ENCODE measurements around the gene MAN2B2. TPM values are rescaled to one million over a fixed set of nuclear protein-coding genes. Genes with fewer than 3 reads are reported as not detected.

Gene MAN2B2
- polyA plus RNA-seq, 1 donor (not counting 4 experiments of a cell fraction or from before 2014, with no cell fraction given) = 7.4 TPM

DNA sequence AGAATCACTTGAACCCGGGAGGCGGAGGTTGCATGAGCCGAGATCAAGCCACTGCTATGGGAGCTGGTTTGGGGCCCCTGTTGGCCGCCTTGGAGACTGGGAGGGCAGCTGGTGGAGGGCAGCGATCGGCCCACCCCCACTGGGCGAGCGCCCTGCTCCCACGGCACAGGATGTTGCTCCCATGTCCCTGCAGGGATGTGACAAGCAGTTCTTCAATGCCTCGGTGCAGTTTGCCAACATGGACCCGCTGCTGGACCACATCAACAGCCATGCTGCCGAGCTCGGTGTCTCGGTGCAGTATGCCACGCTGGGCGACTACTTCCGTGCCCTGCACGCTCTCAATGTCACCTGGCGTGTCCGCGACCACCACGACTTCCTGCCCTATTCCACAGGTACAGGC is 19.4 kb downstream of the MAN2B2 start:
- dilution Hi-C loops (cut with MboI; ENCODE audit: extremely low pct_ligation_motif_present, low sequenced_read_pairs) = no loop called here
- H3K27ac ChIP-seq (ENCODE audit: control insufficient read depth, insufficient read depth, low read length) = no peak overlapping the region
- no peaks in the 10 kb centered on the region for H3K9me3 ChIP-seq (ENCODE audit: control insufficient read depth, low read depth, low read length)
- no peaks in the 10 kb centered on the region for H3K27me3 ChIP-seq (ENCODE audit: control insufficient read depth, extremely low read depth, insufficient read depth, low read length)
- H2AFZ ChIP-seq (ENCODE audit: control insufficient read depth, low read length) = no peak overlapping the region
- no peak overlapping the region for H3K4me3 ChIP-seq (ENCODE audit: control insufficient read depth in 2 of 3, extremely low read depth in 1 of 3, insufficient read depth in 2 of 3, low read depth in 1 of 3, low read length in 3 of 3)
- H3K9ac ChIP-seq (ENCODE audit: control insufficient read depth, extremely low read depth, insufficient read depth, low read length) = no peak overlapping the region
- peaks cover 0 to 15% of the 10 kb centered on the region in 2 experiments for H3K36me3 ChIP-seq (ENCODE audit: control insufficient read depth in 2 of 2, extremely low read depth in 1 of 2, insufficient read depth in 2 of 2, low read length in 2 of 2)
- TF ChIP-seq, protein P1, sequence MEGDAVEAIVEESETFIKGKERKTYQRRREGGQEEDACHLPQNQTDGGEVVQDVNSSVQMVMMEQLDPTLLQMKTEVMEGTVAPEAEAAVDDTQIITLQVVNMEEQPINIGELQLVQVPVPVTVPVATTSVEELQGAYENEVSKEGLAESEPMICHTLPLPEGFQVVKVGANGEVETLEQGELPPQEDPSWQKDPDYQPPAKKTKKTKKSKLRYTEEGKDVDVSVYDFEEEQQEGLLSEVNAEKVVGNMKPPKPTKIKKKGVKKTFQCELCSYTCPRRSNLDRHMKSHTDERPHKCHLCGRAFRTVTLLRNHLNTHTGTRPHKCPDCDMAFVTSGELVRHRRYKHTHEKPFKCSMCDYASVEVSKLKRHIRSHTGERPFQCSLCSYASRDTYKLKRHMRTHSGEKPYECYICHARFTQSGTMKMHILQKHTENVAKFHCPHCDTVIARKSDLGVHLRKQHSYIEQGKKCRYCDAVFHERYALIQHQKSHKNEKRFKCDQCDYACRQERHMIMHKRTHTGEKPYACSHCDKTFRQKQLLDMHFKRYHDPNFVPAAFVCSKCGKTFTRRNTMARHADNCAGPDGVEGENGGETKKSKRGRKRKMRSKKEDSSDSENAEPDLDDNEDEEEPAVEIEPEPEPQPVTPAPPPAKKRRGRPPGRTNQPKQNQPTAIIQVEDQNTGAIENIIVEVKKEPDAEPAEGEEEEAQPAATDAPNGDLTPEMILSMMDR (optimal IDR thresholded peaks at IDR 0.05 in 1 of 3, IDR thresholded peaks at IDR 0.05 in 1 of 3, conservative IDR thresholded peaks at IDR 0.05 in 1 of 3; ENCODE audit: extremely low read depth in 1 of 3, insufficient read depth in 2 of 3, low read length in 3 of 3) = no peak
- TF ChIP-seq EZH2 (IDR thresholded peaks at IDR 0.05; ENCODE audit: low read length) = no peak
- no peak for DNase-seq (ENCODE audit: low read depth, low spot score)
- H3K4me2 ChIP-seq (ENCODE audit: control insufficient read depth, extremely low read depth, insufficient read depth, low read depth, low read length) = no peak overlapping the region
- no peaks in the 10 kb centered on the region for H3K9me1 ChIP-seq (ENCODE audit: control insufficient read depth, extremely low read depth, insufficient read depth, low read length)
- no peaks in the 10 kb centered on the region for H3K79me2 ChIP-seq (ENCODE audit: control insufficient read depth, insufficient read depth, low read length)
- FAIRE-seq = no peak
- no peaks in the 10 kb centered on the region for H4K20me1 ChIP-seq (ENCODE audit: control insufficient read depth, extremely low read depth, insufficient read depth, low read length)
- H3K4me1 ChIP-seq (ENCODE audit: control insufficient read depth, extremely low read depth, insufficient read depth, low read length) = no peaks in the 10 kb centered on the region

DNA sequence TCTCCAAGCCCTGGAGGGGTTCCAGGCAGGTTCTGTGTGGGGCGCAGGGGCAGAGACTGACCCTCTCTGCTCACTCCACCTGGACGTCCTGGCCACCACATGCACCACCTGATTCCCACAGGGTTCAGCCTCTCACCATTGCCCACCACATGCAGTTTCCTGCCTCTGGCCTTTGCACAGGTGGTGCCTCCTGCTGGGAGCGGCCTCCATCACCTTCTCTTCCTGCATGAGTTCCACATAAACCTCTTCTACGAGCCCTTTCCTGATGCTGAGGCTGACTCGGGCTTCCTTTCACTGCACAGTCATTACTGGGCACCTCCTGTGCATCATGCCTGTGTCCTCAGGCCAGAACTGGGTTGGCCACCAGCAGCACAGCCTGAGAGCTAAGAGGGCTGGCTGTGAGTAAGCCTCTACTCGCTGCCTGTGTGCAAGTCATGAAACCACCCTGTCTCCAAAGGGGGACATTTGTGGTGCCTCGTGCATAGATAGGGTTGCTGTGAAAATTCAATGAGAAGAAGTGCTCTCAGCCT is 19.9 kb downstream of the MAN2B2 start:
- no peaks in the 10 kb centered on the region for H3K4me1 ChIP-seq (ENCODE audit: control insufficient read depth, extremely low read depth, insufficient read depth, low read length)
- no peaks in the 10 kb centered on the region for H4K20me1 ChIP-seq (ENCODE audit: control insufficient read depth, extremely low read depth, insufficient read depth, low read length)
- H3K4me2 ChIP-seq (ENCODE audit: control insufficient read depth, extremely low read depth, insufficient read depth, low read depth, low read length) = no peak overlapping the region
- no peak overlapping the region for H3K4me3 ChIP-seq (ENCODE audit: control insufficient read depth in 2 of 3, extremely low read depth in 1 of 3, insufficient read depth in 2 of 3, low read depth in 1 of 3, low read length in 3 of 3)
- dilution Hi-C loops (cut with MboI; ENCODE audit: extremely low pct_ligation_motif_present, low sequenced_read_pairs) = no loop called here
- DNase-seq (ENCODE audit: low read depth, low spot score) (no peak), FAIRE-seq (no peak)
- H3K9ac ChIP-seq (ENCODE audit: control insufficient read depth, extremely low read depth, insufficient read depth, low read length) = no peak overlapping the region
- no peaks in the 10 kb centered on the region for H3K79me2 ChIP-seq (ENCODE audit: control insufficient read depth, insufficient read depth, low read length)
- no peaks in the 10 kb centered on the region for H3K9me3 ChIP-seq (ENCODE audit: control insufficient read depth, low read depth, low read length)
- no peaks in the 10 kb centered on the region for H3K27me3 ChIP-seq (ENCODE audit: control insufficient read depth, extremely low read depth, insufficient read depth, low read length)
- peaks cover 0 to 15% of the 10 kb centered on the region in 2 experiments for H3K36me3 ChIP-seq (ENCODE audit: control insufficient read depth in 2 of 2, extremely low read depth in 1 of 2, insufficient read depth in 2 of 2, low read length in 2 of 2)
- H3K27ac ChIP-seq (ENCODE audit: control insufficient read depth, insufficient read depth, low read length) = no peak overlapping the region
- TF ChIP-seq EZH2 (IDR thresholded peaks at IDR 0.05; ENCODE audit: low read length) = no peak
- TF ChIP-seq, protein P1 (optimal IDR thresholded peaks at IDR 0.05 in 1 of 3, IDR thresholded peaks at IDR 0.05 in 1 of 3, conservative IDR thresholded peaks at IDR 0.05 in 1 of 3; ENCODE audit: extremely low read depth in 1 of 3, insufficient read depth in 2 of 3, low read length in 3 of 3) = no peak
- H3K9me1 ChIP-seq (ENCODE audit: control insufficient read depth, extremely low read depth, insufficient read depth, low read length) = no peaks in the 10 kb centered on the region
- H2AFZ ChIP-seq (ENCODE audit: control insufficient read depth, low read length) = no peak overlapping the region
